ENCODE measurements around the gene SCP2.
A peak's percentile ranks its signal among the peaks of the same experiment; 100 is the strongest.

The SCP2 gene

DNA sequence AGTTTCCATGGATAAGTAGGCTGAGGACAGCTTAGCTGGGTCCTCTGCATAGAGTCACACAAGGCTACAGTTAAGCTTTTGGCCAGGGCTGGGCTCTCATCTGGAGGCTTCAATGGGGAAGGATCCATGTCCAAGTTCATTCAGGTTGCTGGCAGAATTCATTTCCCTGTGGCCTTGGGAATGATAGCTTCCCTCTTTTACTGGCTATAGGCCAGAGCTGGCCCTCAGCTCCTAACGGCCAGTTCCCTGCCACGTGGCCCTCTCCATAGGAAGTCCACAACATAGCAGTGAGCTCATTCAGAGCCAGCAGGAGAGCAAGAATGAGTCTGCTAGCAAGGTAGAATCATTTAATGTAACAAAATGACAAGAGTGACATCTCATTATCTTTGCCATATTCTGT lies 119.9 kb downstream of the SCP2 start:
- peak in 1 of 2 experiments; percentile 49 for DNase-seq

DNA sequence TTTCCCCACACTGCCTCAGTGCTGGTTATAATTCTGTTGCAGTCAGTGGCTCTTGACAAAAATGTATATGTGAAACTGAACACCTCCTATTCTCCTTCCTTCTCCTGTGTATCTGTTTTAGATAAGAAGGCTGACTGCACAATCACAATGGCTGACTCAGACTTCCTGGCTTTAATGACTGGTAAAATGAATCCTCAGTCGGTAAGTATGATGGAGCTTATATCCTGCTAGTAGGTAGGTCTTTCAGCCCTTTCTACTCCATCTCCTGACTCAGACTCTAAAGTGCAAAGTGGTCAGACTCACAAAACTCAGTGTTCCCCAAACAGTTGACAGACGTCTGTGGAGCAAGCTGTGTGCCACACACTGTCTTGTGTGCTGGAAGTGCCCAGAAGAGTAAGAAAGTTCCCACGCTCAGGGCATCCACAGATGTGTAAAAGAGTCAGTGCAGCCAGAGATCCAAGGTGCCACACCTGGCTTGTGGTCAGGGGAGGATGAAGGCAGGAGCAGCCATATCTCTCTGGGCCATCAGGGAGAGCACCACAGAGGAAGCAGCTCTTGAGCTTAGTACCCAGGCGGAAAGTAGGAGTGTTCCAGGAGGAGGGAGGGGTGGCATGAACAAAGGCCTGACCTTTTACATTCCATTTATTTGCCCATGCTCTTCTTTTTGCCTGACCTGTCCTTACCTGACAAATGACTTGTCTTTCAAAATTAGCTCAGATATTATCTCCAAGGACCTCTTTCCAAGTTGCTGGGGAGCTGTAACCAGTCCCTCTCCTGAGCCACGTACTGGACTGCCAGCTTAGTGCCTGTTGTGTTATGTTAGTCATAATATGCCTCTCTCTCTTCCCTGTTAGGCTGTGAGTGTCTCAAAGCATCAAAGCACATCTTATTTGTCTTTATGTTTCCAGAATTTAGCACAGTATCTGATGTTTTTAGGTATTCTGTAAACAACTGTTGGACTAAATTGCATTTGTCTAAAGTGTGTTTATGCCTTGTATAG lies 121.0 kb downstream of the SCP2 start:
- peak in 1 of 2 experiments; percentile 59 for DNase-seq

DNA sequence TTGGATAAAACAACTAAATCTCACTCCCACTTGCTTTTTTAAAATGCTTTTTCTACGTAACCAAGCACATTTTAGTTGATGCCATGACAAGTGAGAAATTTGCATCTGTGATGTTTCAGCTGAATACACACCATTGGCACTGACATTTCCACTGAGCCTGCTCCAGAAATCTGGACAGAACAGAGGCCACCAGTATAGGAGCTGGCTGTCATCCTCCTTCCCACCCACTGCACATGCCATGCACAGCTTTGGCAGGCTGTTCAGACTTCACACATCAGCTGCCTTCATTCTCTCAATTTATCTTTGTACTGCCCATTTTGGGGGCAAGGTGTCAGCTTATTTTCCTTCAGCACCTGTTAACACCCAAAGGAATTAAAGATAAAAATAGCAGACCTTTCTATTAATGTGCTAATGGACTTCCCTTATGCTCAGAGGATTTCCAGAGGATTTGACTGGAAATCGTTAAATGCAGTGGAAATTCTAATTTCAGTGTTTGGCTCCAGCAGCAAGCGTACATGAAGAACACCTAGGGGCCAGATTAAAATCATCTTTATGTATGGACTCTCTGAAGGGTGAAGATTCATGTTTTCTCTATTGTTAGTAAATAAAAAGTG lies 122.0 kb downstream of the SCP2 start:
- DNase-seq: no peak

DNA sequence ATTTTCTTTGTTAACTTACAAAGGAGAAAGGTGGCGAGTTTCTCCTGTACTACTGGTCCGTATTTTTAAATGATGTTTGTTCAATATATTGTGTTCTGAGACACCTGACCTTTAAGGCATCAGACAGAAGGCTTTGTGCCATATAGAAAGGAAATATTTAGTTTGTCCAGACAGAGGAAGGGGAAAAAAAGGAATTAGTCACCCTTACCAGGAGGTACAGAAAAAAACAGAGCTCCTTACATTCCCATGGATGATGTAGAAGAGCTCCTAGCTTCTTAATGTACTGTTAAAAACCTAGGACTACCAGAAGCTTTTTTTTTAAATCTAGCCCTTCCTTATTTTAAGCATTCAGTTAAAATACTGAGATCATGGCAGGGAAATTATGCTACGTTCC lies 122.5 kb downstream of the SCP2 start:
- DNase-seq: no peak

DNA sequence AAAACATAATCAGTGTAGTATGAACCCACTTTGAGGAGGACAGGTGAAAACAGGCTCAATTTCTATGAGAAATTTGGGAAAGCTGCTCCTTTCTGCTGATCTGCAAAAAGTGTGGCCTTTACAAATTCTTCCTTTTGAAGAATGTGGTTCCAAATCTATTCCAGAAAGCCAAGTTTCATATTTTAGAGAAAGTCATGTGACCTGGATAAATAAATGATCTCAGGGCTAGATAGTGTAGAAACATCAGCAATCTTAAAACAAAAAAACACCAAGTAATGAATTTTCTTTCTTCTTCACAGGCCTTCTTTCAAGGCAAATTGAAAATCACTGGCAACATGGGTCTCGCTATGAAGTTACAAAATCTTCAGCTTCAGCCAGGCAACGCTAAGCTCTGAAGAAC lies 123.2 kb downstream of the SCP2 start:
- DNase-seq: no peak

DNA sequence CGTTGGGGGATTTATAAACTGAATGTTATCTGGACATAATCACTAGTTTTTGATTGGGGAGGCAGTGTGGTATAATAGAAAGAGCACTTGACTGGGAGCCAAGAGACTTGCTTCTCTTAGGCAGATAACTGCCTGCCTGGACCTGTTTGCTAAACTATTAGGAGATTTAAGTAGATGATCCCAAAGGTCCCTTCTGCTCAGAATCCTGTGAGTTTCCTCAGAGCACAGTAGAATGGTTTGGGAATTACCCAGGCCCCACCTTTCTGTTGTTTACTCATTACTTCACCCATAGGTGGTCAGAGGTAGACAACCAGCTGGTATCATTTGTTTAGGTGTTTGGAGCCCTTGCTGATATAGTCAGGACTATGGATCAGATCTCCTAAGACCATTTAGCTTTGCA lies 124.6 kb downstream of the SCP2 start:
- no peak for DNase-seq

DNA sequence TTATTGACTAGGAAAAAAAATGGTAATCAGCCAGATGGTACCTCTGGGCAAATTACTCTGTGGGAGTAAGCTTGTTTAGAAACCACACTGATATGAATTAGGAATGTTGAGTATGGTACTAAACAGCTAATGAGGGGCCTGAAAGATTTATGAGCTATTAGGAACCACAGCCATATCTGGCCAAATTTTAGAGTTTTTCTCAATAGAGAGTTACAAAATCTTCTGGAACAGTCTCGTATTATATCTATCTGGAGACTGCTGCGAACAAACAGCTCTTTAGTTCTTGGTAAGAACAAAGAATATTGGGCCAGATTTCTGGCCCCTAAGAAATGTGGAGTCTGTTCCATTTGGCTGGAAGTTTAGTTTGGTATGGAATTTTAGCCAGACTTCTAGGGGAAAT lies 130.1 kb downstream of the SCP2 start:
- no peak for DNase-seq

DNA sequence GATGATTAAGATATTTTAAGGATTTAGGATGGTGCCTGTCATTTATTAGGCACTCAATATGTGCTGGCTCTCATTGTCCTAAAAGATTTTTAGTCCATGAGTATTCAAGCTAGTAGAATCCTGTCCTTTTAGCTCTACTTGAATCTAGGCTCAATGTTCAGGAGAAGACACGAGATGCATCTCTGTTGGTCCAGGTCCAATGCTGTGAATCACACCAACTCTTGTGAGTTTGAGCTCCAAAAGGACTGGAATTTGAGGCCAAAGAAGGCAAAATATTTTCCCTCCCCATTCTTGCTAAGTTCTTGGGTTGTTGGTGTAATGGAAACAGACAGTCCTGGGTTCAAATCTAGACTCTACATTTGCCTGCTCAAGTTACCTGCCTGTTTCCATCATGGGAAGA lies 133.5 kb downstream of the SCP2 start:
- no peak for DNase-seq

DNA sequence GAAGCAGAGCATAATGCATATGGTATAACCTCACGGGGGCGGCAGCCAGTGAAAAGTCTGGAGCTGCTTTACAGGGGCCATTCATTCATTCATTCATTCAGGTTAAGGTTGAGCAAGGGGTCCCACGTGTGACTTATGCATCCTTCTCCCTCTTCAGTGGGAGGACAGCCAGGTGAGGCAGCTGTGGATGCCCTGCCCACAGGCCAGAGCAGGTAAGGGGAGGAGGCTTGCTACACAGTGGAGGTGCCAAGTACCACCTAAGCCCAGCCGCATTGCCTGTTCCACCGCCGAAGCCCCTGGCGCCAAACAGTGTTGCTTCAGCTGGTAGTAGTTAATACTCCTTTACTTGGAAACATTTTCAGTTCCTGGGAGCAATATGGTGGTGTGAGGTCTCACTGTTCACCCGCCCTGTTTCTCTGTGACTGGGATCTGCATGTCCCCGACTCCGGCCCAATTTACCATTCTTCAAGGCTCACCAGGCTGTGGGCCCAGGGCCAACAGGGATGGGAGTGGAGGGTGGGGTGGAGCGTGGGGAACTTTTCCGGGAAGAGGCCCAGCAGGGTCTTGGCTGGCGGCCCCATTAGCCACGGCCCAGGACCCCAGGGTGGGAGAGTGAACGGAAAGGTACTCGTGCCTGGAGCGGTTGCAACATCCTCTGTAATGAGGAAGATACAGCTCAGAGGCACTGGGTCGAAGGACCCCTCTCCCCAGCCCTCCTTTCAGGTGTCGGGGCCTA lies 134.2 kb downstream of the SCP2 start:
- DNase-seq: no peak

DNA sequence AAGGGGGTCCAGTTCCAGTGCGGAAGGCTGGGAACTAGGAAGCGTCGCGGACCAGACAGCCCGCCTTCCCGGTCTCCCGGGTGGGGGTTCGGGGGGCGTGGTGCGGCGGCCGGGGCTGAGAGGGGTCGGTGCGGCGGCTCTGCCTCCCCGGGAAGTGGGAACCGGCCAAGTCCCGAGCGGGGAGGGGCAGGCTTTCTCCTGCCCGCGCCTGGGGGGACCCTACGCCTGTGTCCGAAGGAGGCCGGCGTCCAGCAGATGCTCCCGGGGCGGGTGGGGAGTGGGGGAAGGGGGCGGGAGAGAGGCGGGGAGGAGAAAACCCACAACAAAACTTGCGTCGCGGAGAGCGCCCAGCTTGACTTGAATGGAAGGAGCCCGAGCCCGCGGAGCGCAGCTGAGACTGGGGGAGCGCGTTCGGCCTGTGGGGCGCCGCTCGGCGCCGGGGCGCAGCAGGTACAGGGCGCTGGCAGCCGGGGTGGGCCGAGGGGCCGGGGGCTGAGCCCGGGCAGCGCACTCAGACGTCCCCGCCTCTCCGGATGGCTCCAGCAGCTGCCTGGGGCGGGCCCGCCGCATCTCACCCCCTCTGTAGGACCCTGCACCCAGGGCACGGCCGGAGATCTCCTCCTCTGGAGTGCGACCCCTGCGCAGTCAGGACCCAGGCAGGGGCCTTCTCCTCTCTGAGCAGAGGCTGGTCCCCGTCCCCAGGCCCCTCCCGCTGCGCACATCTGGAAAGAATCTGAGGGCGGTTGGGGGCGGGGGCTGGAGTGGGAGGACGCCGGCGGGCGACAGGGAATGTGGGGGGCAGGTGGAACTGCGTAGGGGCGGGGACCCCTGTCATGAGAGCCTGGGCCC lies 135.0 kb downstream of the SCP2 start, which contains the start of gene PODN:
Gene PODN, plus strand, starts transcription at position 355 of the 849 bp plus-strand sequence. CDS start 7,643 bp downstream, outside the sequence.
- no peak for DNase-seq

DNA sequence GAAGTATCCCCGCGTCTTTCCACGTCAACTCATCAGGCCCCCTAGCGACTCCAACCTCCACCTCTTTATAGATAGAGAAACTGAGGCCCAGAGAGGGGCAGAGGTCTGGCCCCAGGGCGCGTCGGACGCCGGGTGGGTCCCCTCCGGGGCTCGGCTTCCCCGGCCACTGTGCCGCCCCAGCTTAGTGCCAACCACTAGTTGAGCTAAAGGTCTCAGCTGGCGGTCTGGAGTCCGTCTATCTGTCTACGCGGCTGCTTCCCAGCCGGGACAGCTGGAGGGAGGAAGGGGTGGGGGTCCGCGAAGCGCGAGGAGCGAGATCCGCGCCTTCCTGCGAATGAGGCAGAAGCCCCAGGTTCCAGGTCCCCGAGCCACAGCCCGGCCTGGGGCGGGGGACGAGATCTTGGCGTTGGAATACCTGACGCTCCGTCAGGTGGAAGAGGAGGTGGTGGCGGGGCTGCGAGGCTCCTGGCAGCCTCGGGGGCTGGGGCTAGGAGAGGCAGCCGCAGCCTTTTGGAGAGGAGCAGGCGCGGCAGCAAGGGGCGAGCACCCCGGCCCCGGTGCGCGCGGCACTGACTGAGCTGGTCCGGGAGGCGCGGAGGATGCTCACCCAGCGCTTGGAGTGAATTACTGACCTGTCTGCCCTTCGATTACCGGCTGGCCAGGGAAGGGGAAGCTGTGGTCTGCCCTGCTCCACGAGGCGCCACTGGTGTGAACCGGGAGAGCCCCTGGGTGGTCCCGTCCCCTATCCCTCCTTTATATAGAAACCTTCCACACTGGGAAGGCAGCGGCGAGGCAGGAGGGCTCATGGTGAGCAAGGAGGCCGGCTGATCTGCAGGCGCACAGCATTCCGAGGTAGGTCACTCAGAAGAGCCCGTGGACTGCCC lies 135.9 kb downstream of the SCP2 start:
- no peak for DNase-seq

DNA sequence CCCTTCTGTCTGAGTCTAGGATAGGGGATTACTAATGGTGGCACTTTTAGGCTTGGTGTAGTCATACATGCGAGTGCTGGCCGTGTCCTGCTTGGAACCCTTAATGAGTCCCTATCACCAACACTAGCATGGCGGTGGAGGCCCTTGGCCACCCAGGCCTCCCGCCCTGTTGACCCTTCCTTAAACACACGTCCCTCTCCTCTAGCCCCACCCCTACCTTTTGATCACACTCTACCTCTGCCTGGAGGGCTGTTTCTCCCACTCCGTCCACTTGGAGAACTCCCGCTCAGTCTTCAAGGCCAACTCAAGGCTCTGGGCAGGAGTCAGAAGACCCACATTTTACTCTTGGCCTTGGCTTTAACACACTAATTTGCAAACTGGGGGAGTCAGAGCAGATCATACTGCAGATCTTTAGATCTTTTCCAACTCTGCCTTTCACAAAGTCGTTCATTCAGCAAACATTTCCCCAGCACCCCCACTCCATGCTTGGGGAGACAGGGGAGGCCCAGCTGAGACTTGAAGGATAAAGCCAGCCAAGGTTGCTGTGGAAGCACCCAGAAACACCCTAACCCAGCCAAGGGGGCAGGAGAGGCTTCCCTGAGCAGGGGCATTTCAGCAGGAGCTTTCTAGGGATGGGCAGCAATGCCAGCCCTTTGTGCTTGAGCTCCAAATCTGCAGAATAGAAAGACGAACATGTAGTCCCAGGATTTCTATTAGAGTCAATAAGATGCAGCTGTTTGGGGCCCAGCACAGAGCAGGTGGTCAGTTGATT lies 136.9 kb downstream of the SCP2 start:
- no peak for DNase-seq

DNA sequence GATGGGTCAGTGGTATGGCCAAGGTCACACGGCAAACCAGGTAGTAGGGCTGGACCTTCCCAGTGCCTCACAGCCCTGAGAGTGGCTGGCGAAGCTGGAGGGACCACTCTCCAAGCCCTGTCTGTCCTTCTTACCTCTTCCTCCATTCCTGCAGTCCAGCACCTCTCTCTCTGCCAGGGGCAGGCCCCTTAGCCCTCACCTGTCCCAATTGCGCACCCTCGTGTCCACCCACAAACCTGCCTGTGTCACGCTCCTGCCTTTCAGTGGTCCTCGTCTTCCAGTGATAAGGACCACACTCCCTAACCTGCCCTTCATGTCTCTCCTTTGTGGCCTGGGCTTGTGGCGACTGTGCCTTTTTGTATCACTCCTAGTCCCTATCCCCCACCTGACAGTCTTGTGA lies 138.3 kb downstream of the SCP2 start:
- DNase-seq: no peak

DNA sequence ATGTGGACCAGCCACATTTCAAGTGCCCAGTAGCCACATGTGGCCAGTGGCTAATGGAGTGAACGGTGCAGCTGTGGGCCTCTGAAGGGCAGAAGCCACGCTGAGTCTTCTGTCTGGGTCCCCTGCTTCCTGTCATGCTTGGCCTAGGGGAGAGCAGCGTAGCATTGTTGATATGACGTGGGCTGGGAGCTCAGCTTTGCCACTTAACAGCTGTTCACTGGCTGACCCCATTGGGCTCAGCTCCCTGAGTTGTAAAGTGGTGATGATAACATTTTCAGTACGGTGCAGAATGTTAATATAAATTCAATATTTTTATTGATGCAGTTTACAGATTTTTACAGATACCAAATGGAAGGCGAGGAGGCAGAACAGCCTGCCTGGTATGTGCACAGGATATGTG lies 139.4 kb downstream of the SCP2 start:
- no peak for DNase-seq

DNA sequence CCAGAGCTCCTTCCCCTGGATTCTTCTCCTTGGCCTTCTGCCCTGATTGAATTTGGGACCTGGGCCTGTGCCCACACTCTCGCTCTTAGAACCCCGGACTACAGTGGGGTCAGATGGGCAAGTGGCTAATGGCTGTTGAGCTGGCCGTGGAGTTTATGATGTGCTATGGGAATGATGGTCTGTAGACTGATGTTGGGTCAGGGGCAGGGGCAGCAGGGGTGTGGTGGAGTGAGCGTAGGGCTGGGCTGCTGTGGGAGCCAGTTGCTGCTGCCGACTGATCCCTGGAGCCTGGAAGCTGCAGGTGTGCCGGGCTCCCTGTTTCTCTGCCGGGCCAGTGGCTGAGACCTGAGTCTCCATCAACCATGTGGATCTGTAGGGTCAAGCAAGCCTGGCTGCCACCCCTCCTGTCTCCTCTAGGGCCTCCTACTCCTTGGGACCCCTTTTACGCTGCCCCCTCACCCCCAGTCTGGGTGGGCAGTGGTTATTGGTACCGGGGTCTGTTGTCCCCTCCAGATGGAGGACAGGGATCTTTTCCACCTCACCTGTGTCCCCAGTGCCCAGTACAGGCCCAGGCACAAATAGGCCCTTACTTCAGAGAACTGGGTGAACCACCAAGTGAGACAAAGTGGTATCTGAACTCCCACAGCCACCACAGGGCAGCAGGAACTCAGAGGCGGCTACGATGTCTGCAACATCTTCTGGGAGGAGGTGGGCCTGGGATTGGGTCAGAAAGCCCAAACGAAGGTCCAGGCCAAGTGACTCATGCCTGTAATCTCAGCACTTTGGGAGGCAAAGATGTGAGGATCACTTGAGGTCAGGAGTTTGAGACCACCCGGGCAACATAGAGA lies 140.0 kb downstream of the SCP2 start:
- DNase-seq: no peak

DNA sequence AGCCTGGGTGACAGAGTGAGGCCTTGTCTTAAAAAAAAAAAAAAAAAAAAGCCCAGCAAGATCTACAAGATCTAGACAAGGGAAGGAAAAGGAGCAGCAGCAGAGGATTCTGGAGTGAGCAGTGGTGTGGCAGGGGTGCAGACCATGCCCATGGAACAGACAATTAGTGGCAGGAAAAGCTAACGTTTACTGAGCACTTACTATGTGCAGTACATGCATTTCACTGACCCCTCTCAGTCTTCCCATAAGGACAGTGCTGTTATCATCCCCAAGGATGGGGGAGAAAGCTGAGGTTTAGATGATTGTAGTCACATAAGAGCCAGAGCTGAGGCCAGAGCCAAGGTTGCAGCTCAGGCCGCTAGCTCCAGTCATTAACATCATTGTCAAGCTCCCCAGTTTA lies 140.8 kb downstream of the SCP2 start:
- no peak for DNase-seq

DNA sequence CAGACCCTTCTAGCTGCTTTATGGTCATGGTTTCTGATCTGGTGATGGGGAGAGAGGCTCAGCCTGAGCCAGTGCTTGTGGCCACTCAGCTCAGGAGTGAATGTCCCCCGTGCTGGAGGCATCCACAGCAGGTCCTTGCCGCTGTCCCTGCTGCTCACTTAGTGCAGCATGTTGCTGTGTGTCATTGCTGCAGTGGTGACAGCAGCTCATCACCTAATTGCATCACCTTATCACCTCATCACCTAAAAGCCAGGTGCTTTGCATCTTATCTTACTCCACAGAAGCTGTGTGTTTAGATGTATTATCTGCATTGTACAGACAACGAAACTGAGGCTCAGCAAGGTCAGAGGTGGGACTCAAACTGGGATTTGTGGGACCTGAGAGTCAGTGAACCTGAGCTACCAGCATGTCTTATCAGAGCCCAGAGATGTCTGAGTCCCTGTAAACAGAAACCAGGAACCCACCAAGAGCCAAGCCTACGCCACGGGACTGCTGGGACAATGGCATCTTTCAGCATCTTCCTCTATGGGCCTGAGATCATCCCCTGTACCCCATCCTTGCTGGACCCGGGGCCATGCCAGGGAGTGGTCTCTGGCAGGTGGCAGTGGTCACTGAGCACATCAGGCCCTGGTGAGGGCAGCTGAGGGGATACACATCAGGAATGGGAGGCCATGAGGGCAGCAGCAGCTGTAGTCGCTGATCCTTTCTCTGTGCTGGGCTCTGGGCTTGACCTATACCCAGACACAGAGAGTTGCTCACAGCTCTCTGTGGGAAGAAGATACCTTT lies 141.4 kb downstream of the SCP2 start:
- no peak for DNase-seq

DNA sequence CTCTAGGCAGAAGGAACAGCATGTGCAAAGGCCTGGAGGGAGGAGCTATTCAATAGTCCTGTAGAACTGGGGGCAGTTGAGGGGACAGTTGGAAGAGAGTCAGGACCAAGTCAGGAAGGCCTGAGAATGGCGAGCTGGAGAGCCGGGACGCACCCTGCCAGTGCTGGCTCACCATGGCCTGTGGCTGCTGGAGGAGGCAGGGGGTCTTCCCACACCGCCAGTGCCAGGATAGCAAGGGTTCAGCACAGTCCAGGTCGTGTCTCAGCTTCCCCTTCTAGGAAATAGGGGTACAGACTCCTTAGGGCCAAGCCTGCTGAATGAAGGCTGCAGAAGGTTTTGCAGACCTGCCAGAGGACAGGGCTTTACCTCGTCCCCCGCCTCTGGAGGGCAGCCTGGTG lies 142.2 kb downstream of the SCP2 start:
- DNase-seq: no peak
